WERI-Rb-1 (cell line): ENCODE data around the gene LIPE.

Experiments
- DNase-seq: peaks from one replicate; pipeline ENCODE4 v3.0.0-alpha.2; 2020
- H3K27ac ChIP-seq: fragments of 250-450 bp; sonication (Bioruptor Pico); 2 replicates; pipeline ENCODE4 v1.5.1; 2020; ENCODE audit warnings: mild to moderate bottlenecking, moderate library complexity
- H3K27me3 ChIP-seq: fragments of 250-450 bp; sonication (Bioruptor Pico); 2 replicates; pipeline ENCODE4 v1.5.1; 2021; ENCODE audit warnings: mild to moderate bottlenecking, low read depth, moderate library complexity; ENCODE audit not compliant: insufficient read depth, severe bottlenecking
- H3K36me3 ChIP-seq: fragments of 250-450 bp; sonication (Bioruptor Pico); 2 replicates; pipeline ENCODE4 v1.5.1; 2020; ENCODE audit warnings: mild to moderate bottlenecking, moderate library complexity
- H3K4me3 ChIP-seq: 2 replicates; pipeline ENCODE4 v1.5.1; 2011; ENCODE audit warnings: low read depth, mild to moderate bottlenecking, control low read depth, low read length
- H3K9me3 ChIP-seq: fragments of 250-450 bp; sonication (Bioruptor Pico); 2 replicates; pipeline ENCODE4 v1.5.1; 2021; ENCODE audit warnings: mild to moderate bottlenecking, moderate library complexity; ENCODE audit not compliant: severe bottlenecking
- CTCF ChIP-seq: IDR thresholded peaks from 2 replicates; pipeline ENCODE4 v1.5.1; 2011; ENCODE audit warnings: low read depth, mild to moderate bottlenecking, control low read depth, inconsistent platforms, low read length

The LIPE gene

GRCh38 chr19:42353341-42354015 is 73.7 kb downstream of the LIPE start:
- no peak overlapping the region for H3K27ac ChIP-seq
- no peaks in the 10 kb centered on the region for H3K27me3 ChIP-seq
- no peak for DNase-seq
- TF ChIP-seq CTCF: no peak
- peaks cover 24% of the 10 kb centered on the region for H3K36me3 ChIP-seq
- no peaks in the 10 kb centered on the region for H3K9me3 ChIP-seq
- no peak overlapping the region for H3K4me3 ChIP-seq

- Histone ChIP-seq H3K27me3 (no peaks in the 10 kb centered on the region), H3K4me3 (no peak overlapping the region), H3K36me3 (peaks cover 18% of the 10 kb centered on the region), H3K9me3 (no peaks in the 10 kb centered on the region), H3K27ac (no peak overlapping the region)
- DNase-seq: no peak
- no peak for TF ChIP-seq CTCF
These were observed 74.6 kb downstream of the LIPE start for GRCh38 chr19:42352301-42353259.
